OCI-LY7 (cell line): ENCODE data around the gene RTKN. TPM values are rescaled to one million over a fixed set of nuclear protein-coding genes. Genes with fewer than 3 reads are reported as not detected.

Source experiments
- BruUV-seq: library from RNA; stranded (reverse); fragments of 400-500 nt; replicated peaks from 2 replicates; lab custom pipeline; 2021; lab: Mats Ljungman, UMichigan
- CTCF ChIA-PET: fragments of 300-600 bp; sonication (Branson Sonifier 250); formaldehyde crosslinking; loops from one replicate; lab custom pipeline; 2022; ENCODE audit warnings: antibody characterized with exemption; ENCODE audit not compliant: unreplicated experiment; lab: Charles Lee
- POLR2A ChIA-PET: fragments of 300-600 bp; sonication (Branson Sonifier 250); formaldehyde crosslinking; loops from one replicate; lab custom pipeline; 2022; ENCODE audit warnings: antibody characterized with exemption; lab: Charles Lee
- DNase-seq: peaks from one replicate; pipeline ENCODE4 v3.0.0-alpha.2; 2015; ENCODE audit warnings: low spot score
- H2AFZ ChIP-seq: fragments of 200-600 bp; sonication (generic), shearing (Covaris generic); 2 replicates; pipeline ENCODE4 v1.6.1; 2014; ENCODE audit warnings: mild to moderate bottlenecking, antibody characterized with exemption, low read length, moderate library complexity
- H3K27ac ChIP-seq: fragments of 200-600 bp; sonication (generic); 2 replicates; pipeline ENCODE4 v1.5.1; 2014; ENCODE audit warnings: mixed run types, low read depth, mild to moderate bottlenecking, moderate library complexity, low read length, inconsistent platforms; ENCODE audit not compliant: poor library complexity, severe bottlenecking
- H3K36me3 ChIP-seq: fragments of 200-600 bp; sonication (generic); 2 replicates; pipeline ENCODE4 v1.6.1; 2014; ENCODE audit warnings: mild to moderate bottlenecking, antibody characterized with exemption, low read length, moderate library complexity, mixed read lengths; ENCODE audit not compliant: insufficient read depth
- H3K4me1 ChIP-seq: fragments of 200-600 bp; sonication (generic); 2 replicates; pipeline ENCODE4 v1.5.1; 2014; ENCODE audit warnings: mild to moderate bottlenecking, low read length; ENCODE audit not compliant: insufficient read depth, poor library complexity, severe bottlenecking
- H3K4me2 ChIP-seq: fragments of 200-600 bp; sonication (generic); 2 replicates; pipeline ENCODE4 v1.6.1; 2014; ENCODE audit warnings: mild to moderate bottlenecking, low read length
- H3K4me3 ChIP-seq: fragments of 200-600 bp; sonication (generic); 2 replicates; pipeline ENCODE4 v1.5.1; 2014; ENCODE audit warnings: mild to moderate bottlenecking, low read depth, low read length; ENCODE audit not compliant: poor library complexity, severe bottlenecking
- H3K79me2 ChIP-seq: fragments of 200-600 bp; sonication (generic); 2 replicates; pipeline ENCODE4 v1.6.1; 2016; ENCODE audit warnings: low read depth, mild to moderate bottlenecking, low read length, moderate library complexity, mixed read lengths; ENCODE audit not compliant: insufficient read depth
- H3K9me2 ChIP-seq: fragments of 200-600 bp; sonication (generic); 2 replicates; pipeline ENCODE4 v1.6.1; 2016; ENCODE audit warnings: mild to moderate bottlenecking, low read length, mixed read lengths; ENCODE audit not compliant: insufficient read depth
- H3K9me3 ChIP-seq: fragments of 200-600 bp; sonication (generic); 2 replicates; pipeline ENCODE4 v1.6.1; 2014; ENCODE audit warnings: mild to moderate bottlenecking, mixed run types, low read length, mixed read lengths
- H4K20me1 ChIP-seq: fragments of 200-600 bp; sonication (generic); 2 replicates; pipeline ENCODE4 v1.6.1; 2014; ENCODE audit warnings: mild to moderate bottlenecking, antibody characterized with exemption, low read length, moderate library complexity, mixed read lengths; ENCODE audit not compliant: insufficient read depth
- EZH2phosphoT487 ChIP-seq: fragments of 200-600 bp; sonication (generic); IDR thresholded peaks from 2 replicates; pipeline ENCODE4 v1.6.1; 2018; ENCODE audit warnings: low read depth, borderline replicate concordance, mild to moderate bottlenecking, mixed run types, antibody characterized with exemption, low read length, moderate library complexity, mixed read lengths
- intact Hi-C: fragments of 100-400 bp; cut with micrococcal nuclease; formaldehyde crosslinking; loops from one replicate; pipeline ENCODE4 v1.10.0; 2022; ENCODE audit not compliant: unreplicated experiment
- total RNA-seq, 2 experiments: library from RNA; depleted of rRNA in 1 of 2; stranded (reverse); fragments of >200 nt in 1 of 2; shearing (Covaris generic) in 1 of 2; gene quantifications; 2 replicates each; pipeline ENCODE4 v1.2.3, GENCODE V29; 2014 to 2022
- TF ChIP-seq, protein P1 (sequence below): fragments of 200-600 bp; sonication (generic); conservative IDR thresholded peaks from 2 replicates; pipeline ENCODE4 v1.5.1; 2014; ENCODE audit warnings: mild to moderate bottlenecking, antibody characterized with exemption, low read length, moderate library complexity, mixed read lengths

RTKN gene
- total RNA-seq, 2 experiments from 2014 or later: 2.3 to 7.7 TPM

DNA sequence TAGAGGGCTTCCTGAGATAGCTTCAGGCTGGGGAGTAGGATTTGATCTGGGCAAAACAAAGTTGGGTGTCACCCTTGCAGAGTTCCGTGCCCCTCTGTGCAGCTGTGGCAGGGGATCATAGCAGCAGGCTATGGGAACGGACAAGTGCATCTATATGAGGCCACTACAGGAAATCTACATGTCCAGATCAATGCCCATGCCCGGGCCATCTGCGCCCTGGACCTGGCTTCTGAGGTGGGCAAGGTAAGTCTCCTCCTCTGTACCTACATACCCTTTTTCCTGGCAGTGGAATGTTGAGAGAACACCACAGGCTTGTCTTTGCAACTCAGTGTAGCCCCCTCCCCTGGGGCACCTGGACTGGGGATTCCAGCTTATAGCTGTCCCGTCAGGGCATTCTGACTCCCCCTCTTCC lies 16.7 kb downstream of the RTKN start:
- no peak for DNase-seq
- ChIA-PET CTCF (no interaction called here), POLR2A (interaction anchor here (0.5 kb wide), 1 partner anchor 27 kb away, joined by 5 read pairs; no protein-coding TSS in a partner anchor)
- BruUV-seq: no TSS peak
- H2AFZ ChIP-seq: no peak overlapping the region
- peaks cover 4% of the 10 kb centered on the region; the same call in 1 of the 2 replicates for H3K79me2 ChIP-seq
- H3K9me2 ChIP-seq: no peaks in the 10 kb centered on the region
- intact Hi-C loops: no loop called here
- peaks cover 7% of the 10 kb centered on the region; the same call in 1 of the 2 replicates for H3K36me3 ChIP-seq
- H3K4me3 ChIP-seq: no peak overlapping the region
- H3K4me2 ChIP-seq: no peak overlapping the region
- H4K20me1 ChIP-seq: no peaks in the 10 kb centered on the region
- no peak overlapping the region for H3K27ac ChIP-seq
- H3K4me1 ChIP-seq: peaks cover 10% of the 10 kb centered on the region
- TF ChIP-seq, protein P1, sequence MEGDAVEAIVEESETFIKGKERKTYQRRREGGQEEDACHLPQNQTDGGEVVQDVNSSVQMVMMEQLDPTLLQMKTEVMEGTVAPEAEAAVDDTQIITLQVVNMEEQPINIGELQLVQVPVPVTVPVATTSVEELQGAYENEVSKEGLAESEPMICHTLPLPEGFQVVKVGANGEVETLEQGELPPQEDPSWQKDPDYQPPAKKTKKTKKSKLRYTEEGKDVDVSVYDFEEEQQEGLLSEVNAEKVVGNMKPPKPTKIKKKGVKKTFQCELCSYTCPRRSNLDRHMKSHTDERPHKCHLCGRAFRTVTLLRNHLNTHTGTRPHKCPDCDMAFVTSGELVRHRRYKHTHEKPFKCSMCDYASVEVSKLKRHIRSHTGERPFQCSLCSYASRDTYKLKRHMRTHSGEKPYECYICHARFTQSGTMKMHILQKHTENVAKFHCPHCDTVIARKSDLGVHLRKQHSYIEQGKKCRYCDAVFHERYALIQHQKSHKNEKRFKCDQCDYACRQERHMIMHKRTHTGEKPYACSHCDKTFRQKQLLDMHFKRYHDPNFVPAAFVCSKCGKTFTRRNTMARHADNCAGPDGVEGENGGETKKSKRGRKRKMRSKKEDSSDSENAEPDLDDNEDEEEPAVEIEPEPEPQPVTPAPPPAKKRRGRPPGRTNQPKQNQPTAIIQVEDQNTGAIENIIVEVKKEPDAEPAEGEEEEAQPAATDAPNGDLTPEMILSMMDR: no peak
- TF ChIP-seq EZH2phosphoT487: no peak
- no peaks in the 10 kb centered on the region for H3K9me3 ChIP-seq

DNA sequence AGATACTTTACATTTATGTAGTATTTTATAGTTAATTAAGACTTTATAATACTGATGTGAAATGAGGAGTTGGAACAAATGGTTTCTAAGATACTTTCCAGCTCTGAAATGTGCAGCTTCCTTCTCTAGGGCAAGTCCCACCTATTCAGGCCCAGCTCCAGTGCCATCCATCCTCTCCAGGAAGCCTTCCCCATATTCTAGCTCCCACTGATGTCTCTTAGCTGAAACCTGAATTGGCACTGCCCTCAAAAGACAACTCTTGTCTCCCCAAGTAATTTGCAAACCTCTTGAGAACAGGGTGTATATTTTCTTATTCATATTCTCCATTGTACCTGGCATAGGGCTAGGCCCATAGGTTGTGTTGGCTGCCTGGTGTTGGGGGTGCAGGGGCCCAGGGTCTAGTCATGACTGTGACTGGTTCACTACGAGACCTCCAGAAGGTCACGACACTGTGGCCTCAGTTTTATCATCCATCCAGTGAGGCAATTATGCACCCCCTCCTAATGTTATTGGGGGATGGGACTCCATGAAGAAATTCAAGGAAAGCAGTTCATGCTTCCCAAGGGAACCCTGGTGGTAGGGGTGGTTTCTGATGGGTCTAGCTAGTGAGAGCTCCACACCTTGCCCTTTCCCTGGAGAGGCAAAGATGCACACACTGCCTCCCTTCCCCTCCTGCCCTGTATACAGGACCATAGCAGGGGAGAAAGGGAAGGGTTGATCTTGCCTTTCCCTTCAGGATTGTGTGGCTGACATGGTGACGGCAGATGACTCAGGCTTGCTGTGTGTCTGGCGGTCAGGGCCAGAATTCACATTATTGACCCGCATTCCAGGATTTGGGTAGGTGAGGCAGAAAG lies 17.4 kb downstream of the RTKN start:
- Histone ChIP-seq H3K9me3 (no peaks in the 10 kb centered on the region), H3K4me3 (no peak overlapping the region), H4K20me1 (no peaks in the 10 kb centered on the region), H3K36me3 (peaks cover 7% of the 10 kb centered on the region; the same call in 1 of the 2 replicates), H3K9me2 (no peaks in the 10 kb centered on the region), H2AFZ (no peak overlapping the region), H3K4me2 (no peak overlapping the region), H3K79me2 (peaks cover 4% of the 10 kb centered on the region; the same call in 1 of the 2 replicates), H3K27ac (no peak overlapping the region), H3K4me1 (peaks cover 16% of the 10 kb centered on the region)
- CTCF ChIA-PET: no interaction called here
- no peak for DNase-seq
- intact Hi-C loops: no loop called here
- POLR2A ChIA-PET: interaction anchor here (1.1 kb wide), 1 partner anchor 9 kb away, joined by 6 read pairs; no protein-coding TSS in a partner anchor
- no TSS peak for BruUV-seq
- TF ChIP-seq, protein P1: no peak
- TF ChIP-seq EZH2phosphoT487: no peak
